ENCODE measurements around the gene CKMT2.
A peak's percentile ranks its signal among the peaks of the same experiment; 100 is the strongest.

Gene CKMT2

GRCh38 chr5:81219389-81219788 is 13.7 kb upstream of the CKMT2 start:
- no peak for DNase-seq

- DNase-seq = no peak
Measured at GRCh38 chr5:81222285-81222684, 10.8 kb upstream of the CKMT2 start.

GRCh38 chr5:81225463-81225862 is 7.7 kb upstream of the CKMT2 start:
- no peak for DNase-seq

- DNase-seq = no peak
Measured at GRCh38 chr5:81226286-81226685, 6.8 kb upstream of the CKMT2 start.

GRCh38 chr5:81226949-81227348 is 6.2 kb upstream of the CKMT2 start:
- no peak for DNase-seq

- no peak for DNase-seq
Measured at GRCh38 chr5:81228084-81228483, 5.0 kb upstream of the CKMT2 start.

GRCh38 chr5:81230416-81230815 is 2.7 kb upstream of the CKMT2 start:
- no peak for DNase-seq

GRCh38 chr5:81232464-81233079 is 550 bp upstream of the CKMT2 start:
- no peak for DNase-seq

- DNase-seq = no peak
Measured at GRCh38 chr5:81234299-81234698, 1.2 kb downstream of the CKMT2 start.

- no peak for DNase-seq
Measured at GRCh38 chr5:81234801-81235200, 1.7 kb downstream of the CKMT2 start.

GRCh38 chr5:81235287-81236072 is 2.4 kb downstream of the CKMT2 start:
- DNase-seq = no peak

- DNase-seq = no peak
Measured at GRCh38 chr5:81238460-81238859, 5.3 kb downstream of the CKMT2 start.

GRCh38 chr5:81239613-81240012 is 6.5 kb downstream of the CKMT2 start:
- no peak for DNase-seq

GRCh38 chr5:81241001-81241400 is 7.9 kb downstream of the CKMT2 start:
- no peak for DNase-seq

GRCh38 chr5:81241961-81242648 is 9.0 kb downstream of the CKMT2 start:
- DNase-seq = no peak

- DNase-seq = no peak
Measured at GRCh38 chr5:81242906-81243436, 9.8 kb downstream of the CKMT2 start.

GRCh38 chr5:81244451-81244850 is 11.3 kb downstream of the CKMT2 start:
- DNase-seq = no peak

- DNase-seq = no peak
Measured at GRCh38 chr5:81245871-81246235, 12.7 kb downstream of the CKMT2 start.

- no peak for DNase-seq
Measured at GRCh38 chr5:81246697-81247096, 13.6 kb downstream of the CKMT2 start.

GRCh38 chr5:81247441-81247972 is 14.4 kb downstream of the CKMT2 start:
- DNase-seq = peak; percentile 61

- no peak for DNase-seq
Measured at GRCh38 chr5:81249240-81249639, 16.1 kb downstream of the CKMT2 start.

GRCh38 chr5:81250004-81250403 is 16.9 kb downstream of the CKMT2 start:
- DNase-seq = no peak

- no peak for DNase-seq
Measured at GRCh38 chr5:81251922-81252321, 18.8 kb downstream of the CKMT2 start.

- DNase-seq = no peak
Measured at GRCh38 chr5:81252904-81253303, 19.8 kb downstream of the CKMT2 start.

Measured in fibroblast of skin of right biceps (primary cell).